Activated naive CD8-positive, alpha-beta T cell treated with anti-CD3 and anti-CD28 coated beads, Interleukin-2, amount 50 U/mL, for 24 hours (primary cell): ENCODE data around the gene LDAH.
A peak's percentile ranks its signal among the peaks of the same experiment; 100 is the strongest.

ENCODE experiments used
- ATAC-seq: fragments of 150-1000 bp; cut with Tn5 transposase; one replicate; pipeline ENCODE4 v1.10.0; 2021
- DNase-seq: peaks from one replicate; pipeline ENCODE4 v3.0.0; 2021
- H3K27ac Mint-ChIP-seq: one replicate; pipeline ENCODE4 v1.8.0; 2021; ENCODE audit warnings: mild to moderate bottlenecking, mixed read lengths
- H3K27me3 Mint-ChIP-seq: one replicate; pipeline ENCODE4 v1.8.0; 2021; ENCODE audit warnings: mixed read lengths
- H3K36me3 Mint-ChIP-seq: one replicate; pipeline ENCODE4 v1.8.0; 2021; ENCODE audit warnings: low read depth, mixed read lengths
- H3K4me1 Mint-ChIP-seq: one replicate; pipeline ENCODE4 v1.8.0; 2021; ENCODE audit warnings: mixed read lengths
- H3K4me3 Mint-ChIP-seq: one replicate; pipeline ENCODE4 v1.8.0; 2021; ENCODE audit warnings: mild to moderate bottlenecking, moderate library complexity, mixed read lengths
- H3K9me3 Mint-ChIP-seq: one replicate; pipeline ENCODE4 v1.8.0; 2021; ENCODE audit warnings: mixed read lengths

Gene LDAH

DNA sequence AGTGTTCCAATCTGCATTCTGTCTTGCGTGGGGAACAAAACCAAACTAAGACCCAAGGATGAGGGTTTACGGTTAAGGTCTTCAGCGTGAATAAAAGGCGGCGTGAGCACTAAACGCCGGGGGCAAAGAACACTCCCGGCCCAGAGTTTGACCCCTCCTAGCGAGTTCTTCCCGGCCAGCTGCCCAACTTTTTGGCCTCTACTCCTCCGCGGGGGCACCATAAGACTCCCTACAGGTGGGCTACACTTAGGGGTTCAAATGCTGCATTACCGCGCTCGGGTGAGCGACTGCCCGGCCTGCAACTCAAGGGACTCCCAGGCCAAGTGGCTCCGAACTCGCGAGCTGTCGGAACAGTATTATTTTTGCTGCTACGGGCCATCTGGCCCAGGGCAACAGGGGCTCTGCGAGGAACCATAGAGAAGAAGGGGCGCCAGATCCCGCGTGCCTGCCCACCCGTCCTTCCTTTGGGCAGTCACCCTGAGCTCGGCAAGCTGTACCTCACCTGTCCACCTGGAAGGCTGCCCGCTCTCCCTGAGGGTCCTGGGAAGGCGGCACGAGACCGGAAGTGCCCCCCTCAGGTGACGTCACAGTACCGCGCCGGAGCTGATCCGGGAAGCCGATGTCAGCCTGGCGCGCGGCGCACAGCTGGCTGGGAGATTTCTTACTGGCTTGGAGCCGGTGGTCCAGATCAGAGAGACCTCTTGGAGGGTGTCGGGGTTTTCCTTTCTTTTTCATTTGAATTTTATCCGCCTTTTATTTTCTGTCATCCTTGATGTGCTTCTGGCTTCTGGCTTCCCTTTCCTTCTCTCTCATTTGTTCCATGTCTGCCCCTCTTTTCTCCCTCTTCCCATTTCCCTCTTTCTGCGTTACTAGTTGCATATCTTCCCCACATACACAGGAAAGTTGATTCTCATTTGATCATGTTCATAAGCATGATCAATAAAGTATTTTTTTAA lies at the start of gene LDAH:
Gene LDAH, minus strand, starts transcription at position 567 of the 956 bp plus-strand sequence. CDS start 21,638 bp downstream, outside the sequence.
- H3K27ac Mint-ChIP-seq = peak within 1 kb of the TSS; percentile 97
- peaks cover 15% of the 10 kb centered on the region for H3K36me3 Mint-ChIP-seq

DNA sequence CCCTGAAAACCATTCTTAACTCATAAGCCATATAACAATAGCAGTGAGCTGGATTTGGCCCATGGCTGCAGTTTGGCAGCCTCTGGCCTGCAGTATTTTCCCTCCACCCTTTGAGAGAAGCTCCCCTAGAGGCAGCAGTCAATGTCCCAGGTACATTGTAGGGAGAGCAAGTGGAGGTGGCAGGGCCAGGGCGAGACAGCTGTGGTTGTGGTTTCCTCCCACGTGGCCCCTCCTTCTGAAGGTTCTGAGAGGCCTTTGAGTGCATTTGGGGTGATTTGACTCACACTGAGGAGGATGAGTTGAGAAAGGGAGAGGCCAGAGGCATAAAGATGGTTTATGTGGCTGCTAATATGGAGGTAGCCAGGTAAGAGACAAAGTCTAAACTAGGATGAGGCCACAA lies 45.5 kb upstream of the LDAH start:
- Mint-ChIP-seq H3K27ac (no peak overlapping the region), H3K36me3 (no peaks in the 10 kb centered on the region), H3K4me1 (peaks cover 4% of the 10 kb centered on the region), H3K4me3 (no peak overlapping the region), H3K9me3 (no peaks in the 10 kb centered on the region), H3K27me3 (peaks cover 29% of the 10 kb centered on the region)
- ATAC-seq = peak; percentile 99
- DNase-seq = peak; percentile 64

More for the DNA sequence above, at the start of gene LDAH:
- peak; percentile 93 for DNase-seq
- peak; percentile 89 for ATAC-seq
- Mint-ChIP-seq H3K27me3 (no peaks in the 10 kb centered on the region), H3K9me3 (no peaks in the 10 kb centered on the region), H3K4me1 (peaks cover 28% of the 10 kb centered on the region), H3K4me3 (peak within 1 kb of the TSS; percentile 95)

DNA sequence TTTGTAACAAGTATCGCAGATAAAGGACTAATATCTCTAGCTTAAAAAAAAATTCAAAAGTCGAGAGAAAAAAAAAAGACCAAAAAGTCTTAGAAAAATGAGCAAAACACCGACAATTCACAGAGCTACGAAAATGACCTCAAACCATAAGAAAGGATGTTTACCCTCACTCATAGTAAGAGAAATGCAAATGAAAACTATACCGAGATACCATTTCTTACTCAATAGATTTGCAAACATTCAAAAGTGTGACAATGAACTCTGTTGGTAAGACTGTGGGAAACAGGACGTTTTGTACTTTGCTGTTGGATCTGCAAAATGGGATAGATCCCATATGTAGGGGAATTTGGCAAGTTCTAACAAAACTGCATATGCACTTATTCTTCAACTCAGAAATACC lies 39.9 kb upstream of the LDAH start:
- no peak for ATAC-seq

GRCh38 chr2:20855456-20855855 lies 32.6 kb upstream of the LDAH start:
- H3K4me1 Mint-ChIP-seq = no peaks in the 10 kb centered on the region
- DNase-seq (no peak), ATAC-seq (no peak)
- H3K4me3 Mint-ChIP-seq = no peak overlapping the region
- peaks cover 6% of the 10 kb centered on the region for H3K27me3 Mint-ChIP-seq
- H3K9me3 Mint-ChIP-seq = no peaks in the 10 kb centered on the region
- no peak overlapping the region for H3K27ac Mint-ChIP-seq
- H3K36me3 Mint-ChIP-seq = no peaks in the 10 kb centered on the region

More for the DNA sequence above, 39.9 kb upstream of the LDAH start:
- H3K36me3 Mint-ChIP-seq = no peaks in the 10 kb centered on the region
- H3K27ac Mint-ChIP-seq = no peak overlapping the region
- H3K9me3 Mint-ChIP-seq = no peaks in the 10 kb centered on the region
- H3K27me3 Mint-ChIP-seq = peaks cover 28% of the 10 kb centered on the region
- H3K4me1 Mint-ChIP-seq = no peaks in the 10 kb centered on the region
- DNase-seq = no peak
- no peak overlapping the region for H3K4me3 Mint-ChIP-seq

DNA sequence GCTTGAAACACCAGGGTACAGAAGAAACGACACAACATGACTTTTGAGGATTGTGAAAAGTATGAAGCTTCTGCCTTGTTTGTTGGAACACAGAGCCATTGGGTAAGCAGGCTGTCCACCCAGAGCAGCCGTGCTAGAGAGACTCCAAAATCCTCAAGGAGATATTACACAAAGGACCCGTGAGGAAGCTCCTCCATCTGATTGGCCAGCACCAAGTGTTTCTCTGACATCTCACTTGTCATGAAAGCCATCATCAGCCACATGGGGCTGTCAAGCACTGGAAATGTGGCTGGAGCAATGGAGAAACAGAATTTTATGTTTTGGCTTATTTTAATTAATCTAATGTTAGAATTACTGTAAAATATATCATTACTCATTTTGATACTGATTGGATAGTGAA lies 29.8 kb upstream of the LDAH start:
- no peaks in the 10 kb centered on the region for H3K36me3 Mint-ChIP-seq
- no peak overlapping the region for H3K4me3 Mint-ChIP-seq
- DNase-seq (no peak), ATAC-seq (no peak)
- peaks cover 4% of the 10 kb centered on the region for H3K27me3 Mint-ChIP-seq
- no peaks in the 10 kb centered on the region for H3K4me1 Mint-ChIP-seq
- no peak overlapping the region for H3K27ac Mint-ChIP-seq
- no peaks in the 10 kb centered on the region for H3K9me3 Mint-ChIP-seq

GRCh38 chr2:20852139-20852538 lies 29.2 kb upstream of the LDAH start:
- no peaks in the 10 kb centered on the region for H3K36me3 Mint-ChIP-seq
- no peak overlapping the region for H3K4me3 Mint-ChIP-seq
- H3K27me3 Mint-ChIP-seq = peaks cover 4% of the 10 kb centered on the region
- ATAC-seq = no peak
- no peak for DNase-seq
- H3K4me1 Mint-ChIP-seq = no peaks in the 10 kb centered on the region
- H3K9me3 Mint-ChIP-seq = no peaks in the 10 kb centered on the region
- no peak overlapping the region for H3K27ac Mint-ChIP-seq

DNA sequence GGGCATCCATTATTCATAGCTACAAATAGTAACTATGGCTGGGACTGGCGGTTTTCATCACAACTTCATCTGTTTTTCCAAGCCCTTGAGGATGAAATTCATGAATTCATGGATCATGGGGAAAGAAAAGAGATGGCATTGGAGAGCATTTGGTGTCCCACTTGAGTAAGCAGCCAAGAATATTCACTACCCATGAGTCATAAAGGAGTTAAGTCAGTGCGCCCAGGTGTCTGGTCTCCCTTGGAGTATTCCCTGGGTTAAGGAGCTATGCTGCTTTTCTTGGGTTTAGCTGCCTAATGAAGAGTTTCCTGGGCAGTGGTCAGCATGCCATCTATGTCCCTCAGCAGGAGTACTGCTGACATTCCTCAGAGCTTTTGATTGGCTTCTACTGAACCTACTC lies 21.3 kb upstream of the LDAH start:
- no peak overlapping the region for H3K4me3 Mint-ChIP-seq
- no peaks in the 10 kb centered on the region for H3K4me1 Mint-ChIP-seq
- DNase-seq = no peak
- H3K27ac Mint-ChIP-seq = no peak overlapping the region
- H3K9me3 Mint-ChIP-seq = no peaks in the 10 kb centered on the region
- H3K36me3 Mint-ChIP-seq = no peaks in the 10 kb centered on the region
- H3K27me3 Mint-ChIP-seq = peaks cover 31% of the 10 kb centered on the region
- ATAC-seq = no peak

- Mint-ChIP-seq H3K27me3 (peaks cover 41% of the 10 kb centered on the region), H3K27ac (no peak overlapping the region), H3K36me3 (no peaks in the 10 kb centered on the region), H3K9me3 (no peaks in the 10 kb centered on the region), H3K4me3 (no peak overlapping the region), H3K4me1 (no peaks in the 10 kb centered on the region)
- DNase-seq (no peak), ATAC-seq (no peak)
Observed at GRCh38 chr2:20839052-20839451, 16.2 kb upstream of the LDAH start.

GRCh38 chr2:20838016-20838415 lies 15.1 kb upstream of the LDAH start:
- ATAC-seq = no peak
- H3K27ac Mint-ChIP-seq = no peak overlapping the region
- no peak overlapping the region for H3K4me3 Mint-ChIP-seq
- H3K4me1 Mint-ChIP-seq = no peaks in the 10 kb centered on the region
- DNase-seq = no peak
- H3K27me3 Mint-ChIP-seq = peaks cover 42% of the 10 kb centered on the region
- no peaks in the 10 kb centered on the region for H3K36me3 Mint-ChIP-seq
- H3K9me3 Mint-ChIP-seq = no peaks in the 10 kb centered on the region

DNA sequence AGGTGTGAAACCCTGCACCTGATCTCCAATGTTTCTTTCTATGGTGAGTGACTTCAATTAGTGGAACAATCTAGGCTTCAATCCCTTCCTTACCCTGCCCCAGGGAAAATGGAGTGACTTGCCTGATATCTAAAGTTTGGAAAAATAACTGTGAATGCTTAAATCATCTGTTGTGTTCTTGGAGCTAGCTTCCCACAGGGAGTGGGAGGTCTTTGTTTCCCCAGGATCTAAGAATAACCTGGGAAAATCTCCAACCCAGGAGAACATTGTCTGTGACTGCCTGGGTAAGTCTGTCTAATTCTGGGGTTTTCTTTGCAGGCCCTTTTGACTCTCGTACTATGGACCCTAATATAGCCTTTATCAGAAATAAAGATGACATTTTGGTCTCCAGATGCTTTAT lies 13.6 kb upstream of the LDAH start:
- no peaks in the 10 kb centered on the region for H3K36me3 Mint-ChIP-seq
- no peak for ATAC-seq
- no peak overlapping the region for H3K4me3 Mint-ChIP-seq

GRCh38 chr2:20834331-20834730 lies 11.4 kb upstream of the LDAH start:
- DNase-seq = no peak
- Mint-ChIP-seq H3K27me3 (peaks cover 39% of the 10 kb centered on the region), H3K4me3 (no peak overlapping the region), H3K9me3 (peaks cover 4% of the 10 kb centered on the region), H3K36me3 (no peaks in the 10 kb centered on the region), H3K4me1 (no peaks in the 10 kb centered on the region), H3K27ac (no peak overlapping the region)
- ATAC-seq = no peak

More for the DNA sequence above, 13.6 kb upstream of the LDAH start:
- Mint-ChIP-seq H3K9me3 (no peaks in the 10 kb centered on the region), H3K27me3 (peaks cover 41% of the 10 kb centered on the region), H3K4me1 (no peaks in the 10 kb centered on the region), H3K27ac (no peak overlapping the region)
- no peak for DNase-seq

DNA sequence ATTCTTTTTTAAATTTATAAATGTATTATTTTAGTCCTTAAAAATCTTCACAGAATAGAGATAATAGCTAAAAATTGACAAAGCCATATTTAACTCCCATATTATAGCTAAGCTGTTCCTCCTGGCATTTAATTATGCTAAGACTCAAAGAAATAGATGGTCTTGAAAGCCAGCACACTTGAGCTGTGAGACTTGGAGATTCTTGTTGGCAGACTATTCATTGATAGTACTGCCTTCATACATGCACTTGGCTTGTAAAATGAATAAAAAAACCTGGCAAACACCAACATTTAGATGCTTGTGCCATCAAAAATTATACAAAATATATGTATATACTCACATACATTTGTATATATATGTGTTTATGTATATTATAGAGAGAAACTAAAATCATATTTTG lies 9.7 kb upstream of the LDAH start:
- no peaks in the 10 kb centered on the region for H3K36me3 Mint-ChIP-seq
- peaks cover 4% of the 10 kb centered on the region for H3K9me3 Mint-ChIP-seq
- H3K27me3 Mint-ChIP-seq = peaks cover 28% of the 10 kb centered on the region
- ATAC-seq (no peak), DNase-seq (no peak)
- H3K4me3 Mint-ChIP-seq = no peak overlapping the region
- H3K4me1 Mint-ChIP-seq = no peaks in the 10 kb centered on the region
- no peak overlapping the region for H3K27ac Mint-ChIP-seq

DNA sequence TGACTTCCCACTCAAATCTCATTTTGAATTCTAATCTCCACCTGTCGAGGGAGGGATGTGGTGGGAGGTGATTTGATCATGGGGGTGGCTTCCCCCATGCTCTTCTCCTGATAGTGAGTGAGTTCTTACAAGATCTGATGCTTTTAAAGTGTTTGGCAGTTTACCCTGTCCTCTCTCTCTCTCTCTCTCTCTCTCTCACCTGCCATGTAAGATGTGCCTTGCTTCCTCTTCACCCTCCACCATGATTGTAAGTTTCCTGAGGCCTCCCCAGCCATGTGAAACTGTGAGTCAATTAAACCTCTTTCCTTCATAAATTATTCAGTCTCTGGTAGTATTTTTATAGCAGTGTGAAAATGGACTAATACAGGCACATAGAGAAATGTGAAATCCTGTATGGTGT lies 7.0 kb upstream of the LDAH start:
- Mint-ChIP-seq H3K27ac (no peak overlapping the region), H3K4me3 (no peak overlapping the region), H3K9me3 (peaks cover 4% of the 10 kb centered on the region), H3K4me1 (no peaks in the 10 kb centered on the region), H3K27me3 (peaks cover 23% of the 10 kb centered on the region), H3K36me3 (no peaks in the 10 kb centered on the region)
- ATAC-seq (no peak), DNase-seq (no peak)

DNA sequence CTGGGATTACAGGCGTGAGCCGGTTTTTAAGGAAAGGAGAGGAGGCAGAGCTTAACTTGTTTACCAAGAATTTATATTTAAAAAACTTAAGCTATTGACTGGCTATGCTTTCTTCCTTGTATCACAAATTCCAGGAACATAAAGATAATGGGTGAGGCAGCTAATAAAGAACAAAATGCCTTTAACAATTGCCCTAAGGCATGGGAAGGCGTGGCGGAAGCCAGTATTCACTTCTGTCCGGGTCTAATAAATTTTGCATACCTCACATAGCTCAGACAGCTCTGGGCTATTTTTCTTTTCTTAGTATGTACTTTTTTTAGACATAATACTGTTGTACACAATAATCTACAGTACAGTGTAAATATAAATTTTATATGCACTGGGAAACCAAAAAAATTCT lies 1.0 kb upstream of the LDAH start:
- Mint-ChIP-seq H3K9me3 (no peaks in the 10 kb centered on the region), H3K27ac (no peak overlapping the region), H3K4me1 (peaks cover 22% of the 10 kb centered on the region), H3K27me3 (no peaks in the 10 kb centered on the region), H3K36me3 (peaks cover 9% of the 10 kb centered on the region), H3K4me3 (peak overlapping the region; percentile 11)
- ATAC-seq = no peak
- DNase-seq = no peak

DNA sequence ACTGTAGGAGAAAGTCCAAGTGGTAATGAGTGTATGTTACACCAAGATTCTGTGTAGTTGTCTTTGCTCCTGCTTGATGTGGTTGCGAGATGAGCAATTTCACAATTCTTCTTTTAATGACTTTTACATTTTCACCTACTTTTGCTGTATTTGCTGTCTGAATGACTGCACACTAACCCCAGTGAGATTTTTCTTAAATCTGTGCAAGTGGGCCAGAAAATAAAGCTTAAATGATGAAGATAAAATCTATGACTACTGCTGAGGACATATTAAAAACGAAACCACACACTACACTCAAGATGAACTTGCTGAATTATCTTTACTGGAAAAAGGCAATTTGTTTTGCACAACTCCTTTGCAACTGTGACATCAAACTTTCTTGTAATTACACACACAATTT lies 4.1 kb downstream of the LDAH start:
- Mint-ChIP-seq H3K27ac (no peak overlapping the region), H3K27me3 (no peaks in the 10 kb centered on the region), H3K9me3 (no peaks in the 10 kb centered on the region), H3K36me3 (peaks cover 22% of the 10 kb centered on the region), H3K4me3 (no peak overlapping the region), H3K4me1 (peaks cover 35% of the 10 kb centered on the region)
- ATAC-seq (peak; percentile 42), DNase-seq (no peak)
